NT2/D1 (cell line): ENCODE data around the gene BANP.

Experiments used
- SUZ12 ChIP-seq: IDR thresholded peaks from 2 replicates; pipeline ENCODE4 v1.6.1; 2011; ENCODE audit not compliant: insufficient read length, insufficient read depth; ENCODE audit errors: extremely low read depth
- YY1 ChIP-seq: IDR thresholded peaks from 2 replicates; pipeline ENCODE4 v1.6.1; 2011; ENCODE audit not compliant: insufficient read length, insufficient read depth

- TF ChIP-seq SUZ12 (no peak), YY1 (no peak)
These were observed 117.5 kb downstream of the BANP start for GRCh38 chr16:88068476-88069396.
